ENCODE data around the gene MRPL45.
"Not testable (repeated sequence)": the region's sequence is repeated elsewhere in the genome, so short reads cannot be mapped to it uniquely, and the experiment has no call there.

- not testable (repeated sequence) for TF ChIP-seq CTCF (IDR thresholded peaks at IDR 0.05); POLR2AphosphoS5 (IDR thresholded peaks at IDR 0.05; ENCODE audit: low read depth, low read length)
Observed at GRCh38 chr17:38289760-38290159, 7.2 kb upstream of the MRPL45 start.
